ENCODE results near the gene CLEC9A. TPM values are rescaled to one million over a fixed set of nuclear protein-coding genes. Genes with fewer than 3 reads are reported as not detected.

Gene CLEC9A
- total and polyA plus RNA-seq, 10 donors, result 0.28 to 3.7 (median 1.1) TPM; not detected in 1

GRCh38 chr12:10065241-10065640 is 34.8 kb downstream of the CLEC9A start:
- peaks cover 8 to 44% (median 28%) of the 10 kb centered on the region in 6 donors for H3K4me1 ChIP-seq
- no peak for TF ChIP-seq POLR2AphosphoS5 (IDR thresholded peaks at IDR 0.05)
- TF ChIP-seq CTCF (IDR thresholded peaks at IDR 0.05 in 8 of 11, conservative IDR thresholded peaks at IDR 0.05 in 3 of 11), result no peak
- TF ChIP-seq POLR2A (IDR thresholded peaks at IDR 0.05), result no peak
- intact Hi-C loops (cut with DNase I; ENCODE audit: low total_unique reads), result no loop called here
- WGBS, 5 donors, result 84 to 92% (median 87%) methylated on average over 4 of the region's 4 CpGs
- H3K36me3 ChIP-seq, result no peaks in the 10 kb centered on the region
- H3K4me3 ChIP-seq, result no peak overlapping the region
- H3K27me3 ChIP-seq (replicated peaks in 1 of 7), result no peaks in the 10 kb centered on the region
- peak overlapping the region in 1 of 8 donors; percentile 39 for H3K27ac ChIP-seq
- no peaks in the 10 kb centered on the region for H3K9me3 ChIP-seq
- DNase-seq, result no peak

- Histone ChIP-seq H3K4me3 (peak overlapping the region in 1 of 8 donors; percentile 55), H3K36me3 (peaks cover 0 to 11% (median 0%) of the 10 kb centered on the region in 6 donors), H3K9me3 (no peaks in the 10 kb centered on the region), H3K4me1 (peaks cover 8 to 48% (median 26%) of the 10 kb centered on the region in 6 donors), H3K27me3 (replicated peaks in 1 of 7) (no peaks in the 10 kb centered on the region), H3K27ac (peak overlapping the region in 6 of 8 donors; percentile 85 to 89 (median 86))
- 80 to 91% (median 83%) methylated on average over 4 of the region's 4 CpGs for WGBS, 5 donors
- no peak for DNase-seq
- TF ChIP-seq POLR2AphosphoS5 (IDR thresholded peaks at IDR 0.05), result no peak
- TF ChIP-seq POLR2A (IDR thresholded peaks at IDR 0.05), result no peak
- TF ChIP-seq CTCF (IDR thresholded peaks at IDR 0.05 in 8 of 11, conservative IDR thresholded peaks at IDR 0.05 in 3 of 11), result no peak
- intact Hi-C loops (cut with DNase I; ENCODE audit: low total_unique reads), result no loop called here
These were observed 36.8 kb downstream of the CLEC9A start for GRCh38 chr12:10067264-10067663.

GRCh38 chr12:10067942-10068341 is 37.5 kb downstream of the CLEC9A start:
- H3K4me3 ChIP-seq, result peak overlapping the region in 1 of 8 donors; percentile 55
- 9 to 18% (median 13%) methylated on average over 3 of the region's 3 CpGs for WGBS, 5 donors
- peaks cover 0 to 14% (median 0%) of the 10 kb centered on the region in 6 donors for H3K36me3 ChIP-seq
- H3K9me3 ChIP-seq, result no peaks in the 10 kb centered on the region
- peaks cover 8 to 48% (median 26%) of the 10 kb centered on the region in 6 donors for H3K4me1 ChIP-seq
- H3K27me3 ChIP-seq (replicated peaks in 1 of 7), result no peaks in the 10 kb centered on the region
- no peak for DNase-seq
- intact Hi-C loops (cut with DNase I; ENCODE audit: low total_unique reads), result no loop called here
- H3K27ac ChIP-seq, result peak overlapping the region; percentile 2 to 89 (median 86)
- TF ChIP-seq POLR2AphosphoS5 (IDR thresholded peaks at IDR 0.05) (peak in 1 of 3 donors; percentile 69), POLR2A (IDR thresholded peaks at IDR 0.05) (no peak), CTCF (IDR thresholded peaks at IDR 0.05 in 8 of 11, conservative IDR thresholded peaks at IDR 0.05 in 3 of 11) (no peak)

- intact Hi-C loops (cut with DNase I; ENCODE audit: low total_unique reads), result no loop called here
- H3K27me3 ChIP-seq (replicated peaks in 1 of 7), result no peaks in the 10 kb centered on the region
- WGBS, 5 donors, result 11 to 31% (median 17%) methylated on average over 1 of the region's 1 CpG
- H3K4me3 ChIP-seq, result peak overlapping the region in 1 of 8 donors; percentile 55
- TF ChIP-seq CTCF (IDR thresholded peaks at IDR 0.05 in 8 of 11, conservative IDR thresholded peaks at IDR 0.05 in 3 of 11) (no peak), POLR2AphosphoS5 (IDR thresholded peaks at IDR 0.05) (no peak), POLR2A (IDR thresholded peaks at IDR 0.05) (no peak)
- H3K27ac ChIP-seq, result peak overlapping the region; percentile 24 to 89 (median 86)
- no peak for DNase-seq
- H3K36me3 ChIP-seq, result peaks cover 0 to 18% (median 0%) of the 10 kb centered on the region in 6 donors
- no peaks in the 10 kb centered on the region for H3K9me3 ChIP-seq
- H3K4me1 ChIP-seq, result peaks cover 8 to 48% (median 26%) of the 10 kb centered on the region in 6 donors
These were observed 38.2 kb downstream of the CLEC9A start for GRCh38 chr12:10068644-10069043.
